GM19397 (cell line): ENCODE data around the gene TRIL.

Experiments used
- ATAC-seq: cut with Tn5 transposase; IDR thresholded peaks from one replicate; pipeline ENCODE4 v1.9.1; 2021; ENCODE audit warnings: mild to moderate bottlenecking, moderate library complexity; ENCODE audit not compliant: unreplicated experiment

The TRIL gene

GRCh38 chr7:28983396-28984190 is 25.5 kb upstream of the TRIL start:
- ATAC-seq, result no peak

- ATAC-seq, result no peak
Measured at GRCh38 chr7:28981161-28981465, 23.0 kb upstream of the TRIL start.

- no peak for ATAC-seq
Measured at GRCh38 chr7:28980451-28981160, 22.5 kb upstream of the TRIL start.

GRCh38 chr7:28979776-28980175 is 21.6 kb upstream of the TRIL start:
- no peak for ATAC-seq

DNA sequence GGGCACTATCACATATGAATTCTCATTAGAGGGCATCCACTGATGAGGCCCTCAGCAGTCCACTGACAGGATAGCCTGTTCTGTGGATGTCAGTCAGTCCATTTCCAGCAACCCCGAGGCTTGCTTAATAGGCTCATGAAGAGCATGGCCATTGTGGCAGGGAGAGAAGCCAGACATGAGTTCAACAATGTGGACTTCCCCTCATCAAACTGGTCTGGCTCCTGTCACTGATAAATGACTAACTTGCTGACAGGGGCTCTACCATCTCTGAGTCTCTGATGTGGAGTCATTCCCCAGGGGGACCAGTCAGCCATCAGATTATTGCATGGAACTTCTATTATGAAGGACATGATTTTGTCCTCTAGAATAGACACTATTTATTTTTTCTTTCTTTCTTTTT is 19.8 kb upstream of the TRIL start:
- no peak for ATAC-seq

- no peak for ATAC-seq
Measured at GRCh38 chr7:28976022-28976421, 17.9 kb upstream of the TRIL start.

GRCh38 chr7:28973591-28973990 is 15.5 kb upstream of the TRIL start:
- ATAC-seq, result no peak

GRCh38 chr7:28964056-28964455 is 5.9 kb upstream of the TRIL start:
- ATAC-seq, result no peak

DNA sequence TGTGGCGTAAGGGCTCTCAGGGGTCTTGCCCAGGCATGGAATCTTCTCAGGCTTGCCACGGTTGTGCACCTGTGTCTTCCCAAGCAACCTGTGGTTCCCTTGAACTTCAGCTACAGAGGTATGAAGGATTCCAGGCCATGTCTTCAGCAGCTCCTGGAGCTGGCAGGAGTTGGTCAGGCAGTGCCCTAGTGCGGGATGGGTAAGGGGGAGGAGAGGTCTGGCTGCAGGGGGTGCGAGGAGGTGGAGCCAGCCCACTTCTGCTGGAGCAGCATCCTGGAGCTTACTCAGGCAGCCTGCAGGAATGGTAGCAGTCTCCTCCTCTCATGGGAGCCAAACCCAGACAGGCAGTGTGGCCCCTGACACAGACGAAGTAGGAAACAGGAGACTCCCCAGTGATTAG is 3.8 kb upstream of the TRIL start:
- no peak for ATAC-seq

DNA sequence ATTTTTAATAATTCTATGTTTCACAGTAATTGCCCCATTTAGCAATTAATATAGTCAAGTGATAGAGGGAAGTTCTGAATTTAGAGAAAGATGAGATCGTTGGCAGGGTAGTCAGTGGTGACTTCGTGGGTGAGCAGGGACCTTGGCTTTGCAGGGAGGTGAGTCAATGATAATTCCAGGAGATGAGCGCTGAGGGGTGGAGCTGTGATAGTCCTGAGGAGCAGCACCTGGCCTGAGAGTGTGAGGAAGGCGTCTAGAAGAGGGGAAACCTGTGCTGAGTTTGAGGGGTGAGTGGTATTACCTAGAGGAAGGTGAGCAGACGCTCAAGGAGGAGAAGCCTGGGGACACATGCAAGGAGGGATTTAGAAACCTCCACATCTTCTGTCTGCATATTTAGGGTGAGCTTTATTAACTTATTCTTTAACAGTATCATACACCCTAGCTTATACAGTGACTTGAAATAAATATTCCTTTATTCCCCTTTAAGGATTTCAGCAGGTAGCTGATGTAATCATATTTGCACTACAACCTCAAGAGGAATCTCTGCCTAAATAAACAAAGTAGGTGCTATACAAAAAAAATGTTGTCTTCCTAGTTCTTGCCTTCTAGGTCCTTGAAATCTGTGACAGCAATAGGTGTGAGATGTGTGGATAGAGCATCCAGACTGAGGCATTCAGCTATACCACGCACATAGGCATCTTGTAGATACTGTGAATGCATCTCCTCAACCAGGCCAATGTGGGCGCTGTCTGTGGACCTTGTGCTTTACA is 2.1 kb upstream of the TRIL start:
- no peak for ATAC-seq

- no peak for ATAC-seq
Measured at GRCh38 chr7:28958980-28959347, 834 bp upstream of the TRIL start.

- no peak for ATAC-seq
Measured at GRCh38 chr7:28957751-28958234, 337 bp downstream of the TRIL start.

- ATAC-seq, result no peak
Measured at GRCh38 chr7:28957064-28957750, 923 bp downstream of the TRIL start.

GRCh38 chr7:28956608-28957063 is 1.5 kb downstream of the TRIL start:
- no peak for ATAC-seq

DNA sequence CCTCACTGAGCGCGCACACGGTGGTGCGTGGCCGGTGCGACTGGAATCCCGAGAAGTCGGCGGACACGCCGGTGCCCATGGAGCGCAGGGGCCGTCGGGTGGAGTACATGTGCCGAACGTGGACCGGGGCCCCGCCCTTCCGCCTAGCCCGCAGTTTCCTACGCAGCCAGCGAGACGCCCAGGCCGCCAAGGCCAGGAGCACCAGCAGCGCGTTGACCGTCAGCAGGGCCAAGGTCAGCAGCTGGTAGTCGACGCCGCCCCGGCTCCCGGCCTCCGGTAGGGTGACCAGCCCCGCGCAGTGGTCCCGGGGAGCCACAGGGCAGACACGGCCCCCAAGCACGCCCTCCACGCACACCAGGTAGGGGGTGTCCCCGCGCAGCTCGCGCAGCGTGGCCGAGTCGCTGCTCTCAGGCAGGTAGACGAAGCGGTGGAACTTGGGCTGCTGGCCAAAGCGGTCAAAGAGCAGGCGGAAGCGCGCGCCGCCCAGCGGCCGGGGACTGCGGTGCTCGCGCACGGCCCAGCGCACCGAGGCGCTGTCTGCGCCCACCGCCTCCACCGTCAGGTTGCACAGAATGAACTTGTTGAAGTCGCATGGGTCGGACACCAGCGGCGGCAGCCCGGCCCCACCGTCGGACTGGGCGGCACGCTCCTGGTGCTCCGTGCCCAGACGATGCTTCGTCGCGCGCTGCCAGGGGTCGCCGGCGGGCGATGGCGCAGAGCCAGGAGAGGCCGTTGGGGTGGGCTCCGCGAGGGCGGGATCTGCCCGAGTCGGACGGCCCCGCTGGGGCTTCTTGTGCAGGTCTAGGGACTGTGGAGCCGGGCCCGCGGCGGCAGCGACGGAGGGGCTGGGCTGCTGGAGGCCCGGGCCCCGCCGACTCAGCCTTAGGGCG is 2.2 kb downstream of the TRIL start:
- ATAC-seq, result no peak

DNA sequence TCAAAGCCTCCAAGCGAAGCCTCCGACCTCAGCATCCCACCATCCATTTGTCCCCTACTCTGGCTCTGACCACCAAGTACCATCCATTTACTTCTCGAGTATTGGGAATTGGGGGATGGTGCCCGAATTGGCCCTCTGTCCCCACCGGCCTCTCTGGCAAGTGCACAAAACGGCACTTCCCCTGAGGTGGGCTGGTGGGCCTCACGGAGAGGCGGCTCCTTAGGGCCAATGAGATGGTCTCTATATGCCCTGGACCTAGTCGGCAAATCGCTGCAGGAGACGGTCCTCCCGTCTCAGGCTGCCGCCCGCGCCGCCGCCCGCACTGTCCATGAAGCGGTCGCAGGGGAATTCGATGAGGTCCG is 2.8 kb downstream of the TRIL start:
- ATAC-seq, result no peak

DNA sequence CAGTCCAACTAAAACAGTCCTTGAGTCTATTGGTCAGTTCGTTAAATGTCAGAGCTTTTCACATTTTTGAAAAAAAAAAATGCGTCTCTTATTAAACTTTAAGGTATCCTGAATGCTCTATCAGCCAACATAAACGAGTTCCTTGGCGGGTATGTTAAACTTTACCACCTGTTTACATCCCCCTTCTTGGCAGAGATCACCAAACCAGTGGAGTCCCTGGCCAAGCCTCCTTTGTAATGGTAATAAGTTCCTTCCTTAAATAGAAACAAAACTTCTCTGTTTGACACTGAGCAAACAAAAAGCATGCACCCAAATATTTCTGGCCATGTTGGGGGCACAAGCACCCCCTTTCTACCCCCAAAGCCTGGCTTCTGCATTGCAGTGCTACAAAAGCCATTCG is 3.2 kb downstream of the TRIL start:
- ATAC-seq, result no peak

- no peak for ATAC-seq
Measured at GRCh38 chr7:28954471-28954870, 3.7 kb downstream of the TRIL start.

GRCh38 chr7:28953633-28954032 is 4.5 kb downstream of the TRIL start:
- no peak for ATAC-seq

DNA sequence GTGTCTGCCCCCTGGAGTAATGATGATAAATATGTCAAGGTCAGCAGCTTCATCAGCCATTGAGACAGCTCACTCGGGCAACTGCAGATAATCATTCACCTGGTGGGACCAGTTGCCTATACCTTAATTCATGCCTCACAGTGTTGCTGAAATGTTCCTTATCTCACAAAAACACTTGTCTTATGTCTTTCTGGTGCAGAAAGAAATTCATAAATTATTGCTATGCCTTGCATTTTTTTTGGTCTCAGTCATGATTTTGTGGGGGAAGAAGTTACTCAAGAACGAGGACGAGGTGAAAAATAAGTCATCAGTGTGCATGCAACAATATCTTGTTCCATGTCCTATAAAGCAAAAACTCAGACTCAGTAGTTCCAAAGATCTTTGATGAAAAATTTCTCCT is 16.0 kb downstream of the TRIL start:
- ATAC-seq, result no peak
